ENCODE results near the gene MRPS12.

- TF ChIP-seq ZFP3 (CRISPR knock-in tag; IDR thresholded peaks at IDR 0.05) (no peak), ZFP30 (CRISPR knock-in tag; IDR thresholded peaks at IDR 0.05) (no peak), ISL1 (CRISPR knock-in tag; IDR thresholded peaks at IDR 0.05) (no peak), ARNTL (CRISPR knock-in tag; IDR thresholded peaks at IDR 0.05; ENCODE audit: borderline replicate concordance, low read depth) (no peak)
- TF ChIP-seq, protein P1, sequence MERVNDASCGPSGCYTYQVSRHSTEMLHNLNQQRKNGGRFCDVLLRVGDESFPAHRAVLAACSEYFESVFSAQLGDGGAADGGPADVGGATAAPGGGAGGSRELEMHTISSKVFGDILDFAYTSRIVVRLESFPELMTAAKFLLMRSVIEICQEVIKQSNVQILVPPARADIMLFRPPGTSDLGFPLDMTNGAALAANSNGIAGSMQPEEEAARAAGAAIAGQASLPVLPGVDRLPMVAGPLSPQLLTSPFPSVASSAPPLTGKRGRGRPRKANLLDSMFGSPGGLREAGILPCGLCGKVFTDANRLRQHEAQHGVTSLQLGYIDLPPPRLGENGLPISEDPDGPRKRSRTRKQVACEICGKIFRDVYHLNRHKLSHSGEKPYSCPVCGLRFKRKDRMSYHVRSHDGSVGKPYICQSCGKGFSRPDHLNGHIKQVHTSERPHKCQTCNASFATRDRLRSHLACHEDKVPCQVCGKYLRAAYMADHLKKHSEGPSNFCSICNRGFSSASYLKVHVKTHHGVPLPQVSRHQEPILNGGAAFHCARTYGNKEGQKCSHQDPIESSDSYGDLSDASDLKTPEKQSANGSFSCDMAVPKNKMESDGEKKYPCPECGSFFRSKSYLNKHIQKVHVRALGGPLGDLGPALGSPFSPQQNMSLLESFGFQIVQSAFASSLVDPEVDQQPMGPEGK (CRISPR knock-in tag; IDR thresholded peaks at IDR 0.05; ENCODE audit: borderline replicate concordance): no peak
- TF ChIP-seq, protein P2, sequence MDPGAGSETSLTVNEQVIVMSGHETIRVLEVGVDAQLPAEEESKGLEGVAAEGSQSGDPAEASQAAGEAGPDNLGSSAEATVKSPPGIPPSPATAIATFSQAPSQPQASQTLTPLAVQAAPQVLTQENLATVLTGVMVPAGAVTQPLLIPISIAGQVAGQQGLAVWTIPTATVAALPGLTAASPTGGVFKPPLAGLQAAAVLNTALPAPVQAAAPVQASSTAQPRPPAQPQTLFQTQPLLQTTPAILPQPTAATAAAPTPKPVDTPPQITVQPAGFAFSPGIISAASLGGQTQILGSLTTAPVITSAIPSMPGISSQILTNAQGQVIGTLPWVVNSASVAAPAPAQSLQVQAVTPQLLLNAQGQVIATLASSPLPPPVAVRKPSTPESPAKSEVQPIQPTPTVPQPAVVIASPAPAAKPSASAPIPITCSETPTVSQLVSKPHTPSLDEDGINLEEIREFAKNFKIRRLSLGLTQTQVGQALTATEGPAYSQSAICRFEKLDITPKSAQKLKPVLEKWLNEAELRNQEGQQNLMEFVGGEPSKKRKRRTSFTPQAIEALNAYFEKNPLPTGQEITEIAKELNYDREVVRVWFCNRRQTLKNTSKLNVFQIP (CRISPR knock-in tag; IDR thresholded peaks at IDR 0.05; ENCODE audit: borderline replicate concordance, low read depth): no peak
- TF ChIP-seq, protein P3, sequence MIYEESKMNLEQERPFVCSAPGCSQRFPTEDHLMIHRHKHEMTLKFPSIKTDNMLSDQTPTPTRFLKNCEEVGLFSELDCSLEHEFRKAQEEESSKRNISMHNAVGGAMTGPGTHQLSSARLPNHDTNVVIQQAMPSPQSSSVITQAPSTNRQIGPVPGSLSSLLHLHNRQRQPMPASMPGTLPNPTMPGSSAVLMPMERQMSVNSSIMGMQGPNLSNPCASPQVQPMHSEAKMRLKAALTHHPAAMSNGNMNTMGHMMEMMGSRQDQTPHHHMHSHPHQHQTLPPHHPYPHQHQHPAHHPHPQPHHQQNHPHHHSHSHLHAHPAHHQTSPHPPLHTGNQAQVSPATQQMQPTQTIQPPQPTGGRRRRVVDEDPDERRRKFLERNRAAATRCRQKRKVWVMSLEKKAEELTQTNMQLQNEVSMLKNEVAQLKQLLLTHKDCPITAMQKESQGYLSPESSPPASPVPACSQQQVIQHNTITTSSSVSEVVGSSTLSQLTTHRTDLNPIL (CRISPR knock-in tag; IDR thresholded peaks at IDR 0.05; ENCODE audit: low read depth): no peak
These were observed 1.9 kb downstream of the MRPS12 start for GRCh38 chr19:38932425-38933179.

Measured in SK-N-SH treated with all-trans-retinoic acid at 6 μM for 48 hours (cell line).